ENCODE results near the gene CCNG2.

DNA sequence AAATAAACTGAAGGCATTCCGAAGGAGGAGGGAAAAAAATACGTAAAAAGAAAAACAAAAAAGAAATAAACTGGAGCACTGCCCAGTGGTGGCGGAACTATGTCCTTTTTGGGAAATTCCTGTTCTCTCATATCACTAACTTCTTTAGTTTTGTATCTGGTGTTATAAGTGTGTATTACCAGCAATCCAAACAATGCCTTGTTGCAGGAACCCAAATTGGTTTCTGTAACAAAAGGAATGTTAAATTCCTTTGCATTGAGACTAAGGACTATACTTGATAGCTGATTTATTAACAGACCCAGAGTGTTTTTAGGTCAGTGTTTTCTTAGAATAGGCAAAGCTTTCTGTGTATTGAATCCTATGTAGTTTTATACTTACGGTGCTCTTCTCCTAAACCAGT lies 6.6 kb downstream of the CCNG2 start:
- TF ChIP-seq EZH2 (optimal IDR thresholded peaks at IDR 0.05; ENCODE audit: low read depth, low read length), result no peak
- TF ChIP-seq, protein P1, sequence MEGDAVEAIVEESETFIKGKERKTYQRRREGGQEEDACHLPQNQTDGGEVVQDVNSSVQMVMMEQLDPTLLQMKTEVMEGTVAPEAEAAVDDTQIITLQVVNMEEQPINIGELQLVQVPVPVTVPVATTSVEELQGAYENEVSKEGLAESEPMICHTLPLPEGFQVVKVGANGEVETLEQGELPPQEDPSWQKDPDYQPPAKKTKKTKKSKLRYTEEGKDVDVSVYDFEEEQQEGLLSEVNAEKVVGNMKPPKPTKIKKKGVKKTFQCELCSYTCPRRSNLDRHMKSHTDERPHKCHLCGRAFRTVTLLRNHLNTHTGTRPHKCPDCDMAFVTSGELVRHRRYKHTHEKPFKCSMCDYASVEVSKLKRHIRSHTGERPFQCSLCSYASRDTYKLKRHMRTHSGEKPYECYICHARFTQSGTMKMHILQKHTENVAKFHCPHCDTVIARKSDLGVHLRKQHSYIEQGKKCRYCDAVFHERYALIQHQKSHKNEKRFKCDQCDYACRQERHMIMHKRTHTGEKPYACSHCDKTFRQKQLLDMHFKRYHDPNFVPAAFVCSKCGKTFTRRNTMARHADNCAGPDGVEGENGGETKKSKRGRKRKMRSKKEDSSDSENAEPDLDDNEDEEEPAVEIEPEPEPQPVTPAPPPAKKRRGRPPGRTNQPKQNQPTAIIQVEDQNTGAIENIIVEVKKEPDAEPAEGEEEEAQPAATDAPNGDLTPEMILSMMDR (IDR thresholded peaks at IDR 0.05; ENCODE audit: low read length), result no peak
- no peak for TF ChIP-seq EZH2phosphoT487 (IDR thresholded peaks at IDR 0.05; ENCODE audit: low read length)
